ENCODE data around the gene NTM. TPM values are rescaled to one million over a fixed set of nuclear protein-coding genes. Genes with fewer than 3 reads are reported as not detected.
A peak's percentile ranks its signal among the peaks of the same experiment; 100 is the strongest.

Gene NTM
- total RNA-seq, 1 donor from 2014 or later, result 82.7 TPM

- no peaks in the 10 kb centered on the region for H3K9me3 Mint-ChIP-seq (ENCODE audit: unreplicated experiment)
- no peak for TF ChIP-seq CTCF (IDR thresholded peaks at IDR 0.05)
- H3K27me3 Mint-ChIP-seq (ENCODE audit: unreplicated experiment), result peaks cover 21% of the 10 kb centered on the region
- H3K27ac Mint-ChIP-seq (ENCODE audit: unreplicated experiment), result no peak overlapping the region
- no peaks in the 10 kb centered on the region for H3K36me3 Mint-ChIP-seq (ENCODE audit: unreplicated experiment)
- H3K4me3 Mint-ChIP-seq (ENCODE audit: unreplicated experiment), result no peak overlapping the region
- H3K4me1 Mint-ChIP-seq (ENCODE audit: unreplicated experiment), result no peaks in the 10 kb centered on the region
- DNase-seq (ENCODE audit: extremely low spot score, unreplicated experiment), result peak; percentile 59
These were observed 311.5 kb downstream of the NTM start for GRCh38 chr11:131681920-131682319.

DNA sequence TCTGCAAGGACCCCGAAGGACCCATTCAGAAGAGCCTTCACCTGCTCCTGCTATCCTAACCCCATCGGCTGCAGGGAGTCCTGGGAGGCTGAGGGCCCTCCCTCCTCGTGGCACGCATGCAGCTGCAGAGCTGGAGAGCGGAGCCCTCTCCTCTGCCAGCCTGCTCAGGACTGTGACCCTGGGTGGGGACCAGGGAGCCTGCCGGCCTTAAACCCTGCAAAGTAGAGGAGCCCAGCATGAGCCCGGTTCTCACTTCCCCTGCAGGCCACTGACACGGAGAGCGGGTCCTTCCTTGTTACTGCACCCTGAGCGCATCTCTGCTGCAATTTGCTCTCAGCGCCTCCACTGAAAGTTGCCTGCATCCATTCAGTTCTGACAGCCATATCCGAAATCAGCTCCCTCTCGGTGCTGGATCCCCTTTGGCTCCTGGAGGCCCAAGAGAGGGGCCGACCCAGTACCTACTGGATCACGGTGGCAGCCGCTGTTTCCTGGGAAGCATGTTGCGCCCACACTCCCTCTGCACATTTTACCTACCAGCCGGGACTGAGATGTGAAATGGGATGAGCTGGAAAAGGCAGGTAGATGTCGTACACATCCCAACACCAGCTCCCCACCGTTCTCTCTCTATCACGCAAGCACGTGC is 312.1 kb downstream of the NTM start:
- no peaks in the 10 kb centered on the region for H3K36me3 Mint-ChIP-seq (ENCODE audit: unreplicated experiment)
- no peaks in the 10 kb centered on the region for H3K9me3 Mint-ChIP-seq (ENCODE audit: unreplicated experiment)
- no peaks in the 10 kb centered on the region for H3K4me1 Mint-ChIP-seq (ENCODE audit: unreplicated experiment)
- DNase-seq (ENCODE audit: extremely low spot score, unreplicated experiment), result peak; percentile 79
- no peak for TF ChIP-seq CTCF (IDR thresholded peaks at IDR 0.05)
- H3K27me3 Mint-ChIP-seq (ENCODE audit: unreplicated experiment), result peaks cover 19% of the 10 kb centered on the region
- no peak overlapping the region for H3K27ac Mint-ChIP-seq (ENCODE audit: unreplicated experiment)
- H3K4me3 Mint-ChIP-seq (ENCODE audit: unreplicated experiment), result no peak overlapping the region

- Mint-ChIP-seq H3K4me1 (ENCODE audit: unreplicated experiment) (peaks cover 1% of the 10 kb centered on the region), H3K36me3 (ENCODE audit: unreplicated experiment) (no peaks in the 10 kb centered on the region), H3K27ac (ENCODE audit: unreplicated experiment) (no peak overlapping the region), H3K9me3 (ENCODE audit: unreplicated experiment) (no peaks in the 10 kb centered on the region), H3K27me3 (ENCODE audit: unreplicated experiment) (peaks cover 19% of the 10 kb centered on the region), H3K4me3 (ENCODE audit: unreplicated experiment) (no peak overlapping the region)
- DNase-seq (ENCODE audit: extremely low spot score, unreplicated experiment), result peak; percentile 78
- TF ChIP-seq CTCF (IDR thresholded peaks at IDR 0.05), result no peak
These were observed 312.7 kb downstream of the NTM start for GRCh38 chr11:131683131-131683530.

- H3K36me3 Mint-ChIP-seq (ENCODE audit: unreplicated experiment), result no peaks in the 10 kb centered on the region
- H3K4me1 Mint-ChIP-seq (ENCODE audit: unreplicated experiment), result peaks cover 3% of the 10 kb centered on the region
- peaks cover 17% of the 10 kb centered on the region for H3K27me3 Mint-ChIP-seq (ENCODE audit: unreplicated experiment)
- H3K4me3 Mint-ChIP-seq (ENCODE audit: unreplicated experiment), result no peak overlapping the region
- no peaks in the 10 kb centered on the region for H3K9me3 Mint-ChIP-seq (ENCODE audit: unreplicated experiment)
- H3K27ac Mint-ChIP-seq (ENCODE audit: unreplicated experiment), result no peak overlapping the region
- no peak for TF ChIP-seq CTCF (IDR thresholded peaks at IDR 0.05)
- peak; percentile 75 for DNase-seq (ENCODE audit: extremely low spot score, unreplicated experiment)
These were observed 313.3 kb downstream of the NTM start for GRCh38 chr11:131683666-131684065.

DNA sequence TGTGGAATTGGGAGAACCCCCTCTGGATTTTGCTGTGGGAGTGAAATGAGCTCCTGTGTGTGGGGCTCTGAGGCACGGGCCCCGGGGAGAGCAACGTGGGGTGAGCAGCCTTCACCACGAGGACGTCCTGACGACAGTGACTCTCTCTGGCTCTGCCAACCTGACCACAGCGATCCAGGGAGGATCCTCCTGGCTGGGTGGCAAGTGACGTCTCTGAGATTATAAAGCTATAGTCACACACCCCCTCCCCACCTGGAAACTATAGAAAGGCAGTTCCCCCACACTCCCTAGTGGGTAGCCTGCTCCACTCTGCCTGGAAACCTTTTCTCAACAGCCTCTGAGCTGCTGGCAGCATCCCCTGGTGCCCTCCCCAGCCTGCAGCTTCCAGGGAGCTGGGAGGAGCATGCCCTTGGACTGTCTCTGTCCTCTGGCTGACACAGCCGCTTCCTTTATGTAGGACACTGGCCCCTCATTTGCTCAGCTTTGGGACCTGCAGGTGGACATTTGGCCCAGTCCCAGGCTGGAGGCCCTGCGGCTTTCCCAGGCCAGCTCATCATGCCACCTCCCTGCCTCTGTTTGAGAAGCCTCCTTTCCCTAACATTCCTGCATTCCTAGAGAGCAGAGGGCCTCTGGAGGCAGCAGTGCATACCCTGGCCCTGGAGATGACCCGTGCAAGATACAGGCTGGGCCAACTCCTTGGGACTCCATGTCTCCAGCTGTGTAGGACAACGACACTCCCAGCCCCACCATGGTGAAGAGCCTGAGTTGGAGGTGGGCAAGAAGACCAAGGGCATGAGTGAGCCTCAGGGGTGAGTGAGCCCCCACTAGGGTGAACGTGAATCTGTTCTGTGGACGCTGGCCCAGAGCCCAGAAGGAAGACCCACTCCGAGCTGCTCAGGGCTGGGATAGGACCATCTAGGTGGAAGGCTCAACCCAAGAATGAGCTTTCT is 314.0 kb downstream of the NTM start:
- H3K9me3 Mint-ChIP-seq (ENCODE audit: unreplicated experiment), result no peaks in the 10 kb centered on the region
- H3K27ac Mint-ChIP-seq (ENCODE audit: unreplicated experiment), result no peak overlapping the region
- H3K36me3 Mint-ChIP-seq (ENCODE audit: unreplicated experiment), result no peaks in the 10 kb centered on the region

More for the DNA sequence above, 314.0 kb downstream of the NTM start:
- TF ChIP-seq CTCF (IDR thresholded peaks at IDR 0.05), result no peak
- Mint-ChIP-seq H3K27me3 (ENCODE audit: unreplicated experiment) (peaks cover 17% of the 10 kb centered on the region), H3K4me3 (ENCODE audit: unreplicated experiment) (no peak overlapping the region), H3K4me1 (ENCODE audit: unreplicated experiment) (peaks cover 3% of the 10 kb centered on the region)
- peak; percentile 78 for DNase-seq (ENCODE audit: extremely low spot score, unreplicated experiment)

Data from osteocyte (in vitro differentiated cells).